Activated CD4-positive, alpha-beta T cell treated with anti-CD3 and anti-CD28 coated beads, Interleukin-2, amount 50 U/mL, for 1 hour (primary cell): ENCODE data around the gene GOT2.
"Not testable (repeated sequence)": the region's sequence is repeated elsewhere in the genome, so short reads cannot be mapped to it uniquely, and the experiment has no call there.

Experiments used
- DNase-seq: peaks from one replicate; pipeline ENCODE4 v3.0.0-alpha.2; 2020

GOT2 gene

DNA sequence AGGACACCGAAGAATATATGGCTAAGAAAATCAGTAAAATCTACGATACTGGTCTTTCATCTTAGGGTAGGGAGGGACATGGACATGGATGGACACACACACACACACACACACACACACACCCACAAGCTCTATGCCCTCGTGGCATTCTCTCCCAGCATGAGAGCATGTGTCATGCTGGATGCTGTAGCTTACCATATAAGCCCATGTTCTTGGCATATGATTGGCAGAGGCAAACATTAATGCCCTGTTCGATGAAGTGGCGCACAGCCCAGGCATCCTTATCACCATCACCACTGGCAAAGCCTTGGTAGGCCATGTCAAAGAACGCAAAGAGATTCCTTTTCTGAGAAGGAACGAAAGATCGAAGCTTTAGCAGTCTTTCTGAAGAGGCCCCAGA lies 17.6 kb downstream of the GOT2 start:
- DNase-seq, result no peak

DNA sequence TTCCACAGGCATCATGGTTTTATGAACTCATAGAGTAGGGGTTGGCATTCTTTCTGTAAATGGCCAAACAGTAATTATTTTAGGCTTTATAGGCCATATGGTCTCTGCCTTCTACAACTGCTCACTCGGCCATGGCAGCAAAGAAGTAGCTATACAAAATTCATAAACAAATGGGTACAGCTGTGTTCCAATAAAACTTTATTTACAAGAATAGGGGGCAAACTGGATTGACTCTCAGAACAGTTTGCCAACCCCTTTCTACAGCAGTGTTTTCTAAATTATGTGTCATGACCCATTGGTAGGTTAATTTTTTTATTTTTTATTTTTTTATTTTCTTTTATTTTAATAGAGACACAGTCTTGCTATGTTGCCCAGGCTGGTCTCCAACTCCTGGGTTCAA lies 20.4 kb downstream of the GOT2 start:
- DNase-seq, result no peak

DNA sequence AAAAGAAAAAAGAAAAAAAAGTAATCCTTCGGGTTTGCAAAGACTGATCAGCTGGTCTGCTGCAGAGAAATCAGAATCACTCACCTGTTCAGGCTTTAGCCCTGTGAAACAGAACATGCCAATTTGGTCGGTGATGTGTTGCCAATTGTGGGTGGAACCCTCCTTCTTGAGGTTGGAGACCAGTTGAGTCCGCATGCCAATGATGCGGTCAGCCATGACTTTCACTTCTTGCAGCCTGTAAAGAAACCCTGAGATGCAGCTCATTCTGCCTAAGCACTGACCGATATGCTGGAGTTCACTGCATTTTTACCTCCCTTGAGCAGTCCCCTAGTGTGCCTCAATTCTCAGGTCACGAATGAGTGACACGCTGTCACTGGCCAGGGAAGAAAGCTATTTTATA lies 24.8 kb downstream of the GOT2 start:
- DNase-seq, result no peak

DNA sequence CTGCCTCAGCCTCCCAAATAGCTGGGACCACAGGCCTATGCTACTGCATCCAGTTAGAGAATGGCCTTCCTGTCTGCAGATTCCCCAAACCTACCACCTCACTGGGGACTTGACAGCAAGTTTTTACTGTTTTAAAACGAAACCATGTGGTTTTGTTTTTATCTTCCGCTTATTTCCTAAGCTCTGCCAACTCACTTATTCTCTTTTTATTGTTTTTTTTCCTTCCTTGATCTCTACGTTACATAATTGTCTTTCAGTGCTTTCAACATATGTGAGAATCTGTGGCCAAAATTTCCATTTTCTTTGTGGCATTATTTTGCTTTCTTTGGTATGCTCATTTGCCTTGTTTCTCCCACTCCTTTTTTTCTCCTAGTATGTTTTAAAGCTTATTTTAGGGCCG lies 35.0 kb downstream of the GOT2 start:
- no peak for DNase-seq

DNA sequence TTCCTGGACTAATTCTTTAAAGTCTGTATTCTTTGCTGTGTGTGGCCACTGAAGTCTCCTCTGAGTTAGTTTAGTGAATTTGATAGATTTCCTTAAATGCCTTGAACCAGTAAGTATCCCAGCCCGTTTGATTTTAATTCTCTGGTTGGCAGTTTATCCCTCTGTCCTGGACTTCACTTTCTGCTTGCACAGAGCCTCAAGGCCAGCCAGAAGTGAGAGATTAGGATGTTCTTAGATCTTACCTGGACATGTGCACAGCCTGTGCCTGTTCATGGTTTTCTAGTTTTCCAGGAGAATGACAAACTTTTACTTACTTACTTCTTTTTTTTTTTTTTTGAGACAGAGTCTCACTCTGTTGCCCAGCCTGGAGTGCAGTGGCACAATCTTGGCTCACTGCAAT lies 38.7 kb downstream of the GOT2 start:
- DNase-seq, result no peak

DNA sequence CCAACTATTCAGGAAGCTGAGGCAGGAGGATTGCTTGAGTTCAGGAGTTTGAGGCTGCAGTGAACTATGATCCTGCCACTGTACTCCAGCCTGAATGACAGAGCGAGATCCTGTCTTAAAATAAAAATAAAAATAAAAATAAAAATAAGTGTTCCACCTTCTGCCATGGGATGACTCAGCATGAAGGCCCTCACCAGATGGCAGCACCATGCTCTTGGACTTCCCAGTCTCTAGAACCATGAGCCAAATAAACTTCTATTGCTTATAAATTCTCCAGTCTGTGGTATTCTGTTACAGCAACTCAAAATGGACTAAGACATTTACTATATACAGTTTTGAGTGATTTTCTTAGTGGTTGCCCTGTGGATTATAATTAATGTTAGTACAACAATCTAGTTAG lies 41.7 kb downstream of the GOT2 start:
- no peak for DNase-seq

DNA sequence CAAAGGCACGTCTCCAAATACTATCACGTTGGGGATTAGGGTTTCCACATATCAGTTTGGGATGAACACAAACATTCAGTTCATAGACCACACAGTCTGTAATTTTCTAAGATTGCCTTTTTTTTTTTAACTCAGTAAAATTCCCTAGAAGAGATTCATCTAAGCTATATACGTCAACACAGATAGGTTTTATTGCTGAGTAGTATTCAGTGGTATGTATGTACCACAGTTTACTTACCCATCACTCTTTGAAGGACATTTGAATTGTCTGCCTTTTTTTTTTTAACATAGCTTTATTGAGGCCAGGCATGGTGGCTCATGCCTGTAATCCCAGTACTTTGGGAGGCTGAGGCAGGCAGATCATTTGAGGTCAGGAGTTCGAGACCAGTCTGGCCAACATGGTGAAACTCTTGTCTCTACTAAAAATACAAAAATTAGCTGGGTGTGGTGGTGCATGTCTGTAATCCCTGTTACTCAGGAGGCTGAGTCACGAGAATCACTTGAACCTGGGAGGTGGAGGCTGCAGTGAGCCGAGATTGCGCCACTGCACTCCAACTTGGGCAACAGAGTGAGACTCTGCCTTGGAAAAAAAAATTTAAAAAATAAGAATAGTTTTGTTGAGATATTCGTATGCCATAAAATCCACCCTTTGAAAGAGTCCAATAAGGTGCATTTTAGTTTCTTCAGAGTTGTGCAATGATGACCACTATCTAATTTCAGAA lies 47.0 kb downstream of the GOT2 start:
- not testable (repeated sequence) for DNase-seq

DNA sequence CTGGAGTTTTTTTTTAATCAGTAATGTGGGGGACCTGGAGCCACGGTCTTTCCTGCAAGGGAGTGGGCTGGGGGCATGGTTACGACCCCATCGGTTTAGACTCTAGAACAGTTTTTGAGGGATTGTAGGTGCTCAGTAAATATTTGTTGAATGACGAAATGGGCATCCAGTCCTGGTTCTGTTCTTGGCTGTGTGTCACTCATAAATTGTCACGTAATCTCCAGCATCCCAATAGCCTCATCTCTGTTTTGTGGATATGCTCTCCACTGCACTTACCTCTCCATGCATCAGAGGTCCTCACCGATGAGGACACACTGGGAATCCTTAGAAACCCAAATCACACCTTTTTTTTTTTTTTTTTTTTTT lies 49.0 kb downstream of the GOT2 start:
- DNase-seq, result no peak

DNA sequence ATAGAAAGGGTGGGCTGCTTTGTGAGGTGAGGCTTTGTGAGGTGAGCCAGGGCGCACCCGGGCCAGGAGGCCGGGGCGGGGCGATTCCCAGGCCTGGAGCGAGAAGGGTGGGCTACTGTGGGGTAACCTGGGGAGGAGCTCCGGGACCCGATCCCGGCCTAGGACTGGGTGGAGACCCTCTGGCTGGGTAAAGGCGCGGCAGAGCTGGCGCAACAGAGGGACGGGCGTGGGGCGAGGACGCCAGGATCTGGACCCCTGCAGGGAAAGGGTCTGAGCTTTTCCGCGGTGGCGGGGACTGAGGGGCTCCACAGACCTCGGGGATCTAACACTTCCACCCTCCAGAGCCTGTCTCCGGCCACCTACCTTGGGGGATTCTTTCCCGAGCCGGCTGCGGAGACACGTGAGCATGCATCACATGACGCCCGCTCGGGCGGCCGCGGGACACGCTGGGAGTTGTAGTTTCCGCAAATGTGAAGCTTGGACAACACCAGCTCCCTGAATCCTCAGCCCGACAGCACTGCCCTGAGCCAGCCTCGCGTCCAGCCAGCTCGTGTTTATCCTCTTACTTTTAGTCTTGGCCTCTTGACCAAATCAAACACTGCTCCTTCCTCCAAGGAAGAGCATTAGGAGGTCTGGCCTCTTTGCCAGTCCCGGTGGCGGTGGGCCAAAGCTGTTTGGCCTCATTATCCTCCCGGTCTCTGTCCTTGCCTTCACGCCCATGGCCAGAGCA lies 49.6 kb downstream of the GOT2 start, which contains the start of gene SLC38A7:
Gene SLC38A7, minus strand, starts transcription at position 417 of the 730 bp plus-strand sequence. CDS start 4,644 bp downstream, outside the sequence.
- DNase-seq, result peak; percentile 70

DNA sequence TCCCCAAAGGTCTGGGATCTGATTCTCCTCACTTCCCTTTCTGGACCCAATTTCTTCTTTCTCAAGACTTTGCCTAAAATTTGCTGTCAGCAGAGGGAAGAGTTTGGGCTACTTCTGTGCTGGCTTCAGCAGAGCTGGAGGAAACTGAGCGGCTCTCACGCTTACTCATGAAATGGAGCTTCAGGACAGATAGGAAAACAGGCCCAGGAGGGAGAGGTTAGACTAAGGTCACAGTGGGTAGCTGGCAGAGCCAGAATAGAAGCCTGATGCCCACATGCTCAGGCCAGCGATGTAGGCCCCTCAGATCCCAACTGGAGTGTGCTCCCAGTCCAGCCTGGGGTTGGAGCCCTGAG lies 50.1 kb downstream of the GOT2 start:
- no peak for DNase-seq

DNA sequence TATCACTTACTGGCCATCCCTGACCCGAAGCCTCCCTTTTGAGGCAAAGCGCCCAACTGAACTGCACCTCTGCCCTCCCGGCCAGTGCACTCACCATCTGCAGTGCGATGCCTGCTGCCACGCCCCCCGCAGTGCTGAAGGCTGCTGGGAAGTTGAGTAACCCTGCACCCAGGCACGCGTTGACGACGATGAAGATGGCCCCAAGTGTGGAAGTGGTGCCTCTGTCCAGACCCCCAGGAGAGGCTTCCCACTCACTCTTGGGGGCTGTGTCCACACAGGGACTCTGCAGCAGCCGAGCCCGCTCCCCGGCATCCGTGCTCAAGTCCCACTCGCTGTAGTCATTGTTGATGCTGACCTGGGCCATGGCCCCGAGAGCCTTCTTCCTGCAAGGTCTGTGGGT lies 54.4 kb downstream of the GOT2 start:
- DNase-seq, result no peak

DNA sequence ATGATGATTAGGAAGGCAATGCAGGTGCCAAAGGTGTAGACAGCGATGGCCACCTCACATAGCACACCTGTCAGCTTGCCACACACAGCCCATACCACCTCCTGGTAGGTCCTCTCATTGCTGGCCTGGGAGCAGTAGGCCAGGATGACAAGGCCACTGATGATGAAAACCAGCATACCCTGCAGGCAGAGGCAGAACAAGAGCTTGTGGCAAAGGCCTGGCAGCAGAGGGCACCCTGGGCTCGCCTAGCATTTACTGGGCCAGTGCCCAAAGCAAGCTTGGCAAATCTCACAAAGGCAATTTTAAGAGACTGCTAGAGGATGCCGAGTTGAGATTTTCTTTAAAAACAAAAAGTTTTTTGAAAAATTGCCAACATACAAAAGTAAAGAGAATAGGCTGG lies 55.4 kb downstream of the GOT2 start:
- no peak for DNase-seq

DNA sequence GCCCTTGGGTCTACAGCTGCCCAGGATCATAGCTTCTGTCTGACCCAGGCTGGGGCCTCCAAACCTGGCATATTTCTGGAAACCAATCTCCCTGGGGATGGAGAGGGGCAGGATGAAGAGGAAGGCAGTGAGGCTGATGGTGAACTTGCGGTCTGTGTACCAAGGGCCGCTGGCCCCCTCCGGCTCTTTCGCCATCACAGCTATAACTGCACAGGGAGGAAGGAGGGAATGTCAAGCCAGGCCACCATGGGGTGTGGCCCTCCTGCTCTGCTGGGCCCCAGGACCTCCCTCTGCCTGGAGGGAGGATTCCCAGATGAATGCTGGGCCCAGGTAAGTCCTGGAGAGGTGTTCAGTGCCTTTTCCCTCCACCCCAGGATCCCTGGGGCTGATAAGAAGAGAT lies 55.8 kb downstream of the GOT2 start:
- DNase-seq, result no peak

DNA sequence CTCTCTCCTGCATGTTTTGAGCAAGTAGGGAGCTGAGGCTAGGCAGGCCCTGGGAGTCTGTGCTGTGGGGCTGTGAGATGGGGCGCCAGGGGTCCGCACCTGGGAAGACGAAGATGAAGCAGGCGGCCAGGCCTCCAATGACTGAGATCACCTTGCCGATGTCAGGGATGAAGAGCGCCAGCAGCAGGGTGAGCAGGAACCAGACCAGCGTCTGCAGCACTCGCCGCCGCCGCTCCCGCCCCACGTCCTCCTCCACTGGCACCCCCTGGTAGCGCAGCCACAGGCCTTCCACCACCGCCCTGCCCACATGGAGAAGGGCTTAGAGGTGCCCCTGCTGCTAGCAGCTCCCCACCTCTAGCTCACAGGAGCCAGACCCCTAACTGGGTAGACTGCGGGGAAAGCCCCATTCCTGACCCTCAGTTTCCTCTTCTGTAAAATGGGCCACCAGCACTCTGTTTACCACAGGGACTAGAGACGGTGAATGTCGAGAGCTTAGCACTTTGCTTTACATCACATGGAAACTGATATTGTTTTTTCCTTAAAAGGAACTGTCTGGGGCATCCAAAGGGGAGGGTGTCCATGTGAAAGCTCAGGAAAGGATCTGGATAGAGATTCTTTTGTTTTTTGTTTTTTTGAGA lies 63.1 kb downstream of the GOT2 start:
- no peak for DNase-seq

DNA sequence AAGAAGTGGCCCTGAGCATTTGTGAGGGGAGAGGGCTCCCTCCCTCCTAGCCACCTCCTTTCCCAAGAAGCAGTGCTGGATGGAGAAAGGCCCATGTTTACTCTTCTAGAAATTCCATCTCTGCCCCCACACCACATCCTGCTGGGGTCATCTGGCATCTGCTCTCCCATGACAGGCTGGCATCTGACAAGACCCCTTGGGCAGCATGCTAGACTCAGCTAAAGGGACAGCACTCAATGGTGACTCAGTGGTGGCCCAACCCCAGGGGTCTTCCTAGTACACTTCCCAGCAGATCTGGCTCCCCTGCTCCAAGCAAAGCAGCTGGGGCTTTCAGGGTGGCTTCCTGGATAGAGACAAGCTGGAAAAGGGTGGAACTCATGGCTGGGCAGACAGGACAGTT lies 63.9 kb downstream of the GOT2 start:
- no peak for DNase-seq

DNA sequence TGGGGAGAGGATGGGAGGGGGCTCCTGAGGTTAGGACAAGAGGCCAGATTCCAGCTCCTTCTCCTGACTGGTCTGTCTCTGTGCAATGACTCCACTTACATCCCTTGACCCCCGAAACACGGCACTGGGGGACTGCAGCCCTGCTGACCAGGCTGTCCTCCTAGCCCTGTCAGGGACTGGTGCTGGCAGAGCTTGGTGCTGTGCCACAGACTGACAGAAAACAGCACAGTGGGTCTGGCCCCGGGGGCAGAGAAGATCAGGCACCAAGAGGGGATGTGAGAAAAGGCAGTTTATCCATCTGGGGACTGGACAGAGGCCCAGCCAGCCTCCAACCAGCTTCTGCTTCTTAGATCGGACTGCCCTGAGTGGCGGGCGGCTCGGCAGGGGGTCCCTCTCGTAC lies 68.9 kb downstream of the GOT2 start:
- DNase-seq, result no peak

DNA sequence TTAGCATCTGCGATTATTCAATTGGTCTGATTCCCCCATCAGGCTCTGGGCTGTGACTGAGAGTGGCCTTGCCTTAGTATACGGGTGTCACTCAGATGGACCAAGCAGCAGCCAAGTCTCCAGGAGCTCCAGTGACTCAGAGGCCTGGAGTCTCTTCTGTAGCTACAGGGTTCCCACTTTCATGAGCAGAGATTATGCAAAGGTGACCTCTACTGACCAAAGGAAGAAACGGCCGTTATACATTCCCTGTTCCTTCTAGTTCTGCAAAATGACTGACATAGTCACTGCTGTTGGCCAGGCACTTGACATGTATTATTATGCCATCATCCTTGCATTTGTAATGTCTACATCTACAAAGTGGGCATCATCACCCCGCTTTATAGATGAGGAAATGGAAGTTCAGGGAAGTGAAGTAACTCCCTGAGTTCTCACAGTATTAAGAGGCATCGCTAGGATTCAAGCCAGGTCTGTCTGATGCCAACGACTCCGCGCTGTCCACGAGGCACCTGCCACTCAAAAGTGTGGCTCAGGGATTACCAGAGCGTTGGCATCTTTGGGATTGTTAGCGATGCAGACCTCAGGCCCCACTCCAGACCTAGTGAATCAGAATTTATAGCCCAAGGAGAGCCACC lies 72.8 kb downstream of the GOT2 start:
- no peak for DNase-seq

DNA sequence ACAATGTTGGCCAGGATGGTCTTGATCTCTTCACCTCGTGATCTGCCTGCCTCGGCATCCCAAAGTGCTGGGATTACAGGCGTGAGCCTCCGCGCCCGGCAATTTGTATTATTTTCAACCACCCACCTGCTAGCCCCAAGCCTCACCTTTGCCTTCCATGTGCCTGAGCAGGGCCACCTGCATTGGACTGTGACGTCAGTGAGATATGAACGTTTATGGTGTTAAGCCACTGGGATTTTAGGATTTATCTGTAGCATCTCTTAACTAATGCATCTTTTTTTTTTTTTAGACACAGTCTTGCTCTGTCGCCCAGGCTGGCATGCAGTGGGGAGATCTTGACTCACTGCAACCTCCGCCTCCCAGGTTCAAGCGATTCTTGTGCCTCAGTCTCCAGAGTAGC lies 74.2 kb downstream of the GOT2 start:
- DNase-seq, result not testable (repeated sequence)

DNA sequence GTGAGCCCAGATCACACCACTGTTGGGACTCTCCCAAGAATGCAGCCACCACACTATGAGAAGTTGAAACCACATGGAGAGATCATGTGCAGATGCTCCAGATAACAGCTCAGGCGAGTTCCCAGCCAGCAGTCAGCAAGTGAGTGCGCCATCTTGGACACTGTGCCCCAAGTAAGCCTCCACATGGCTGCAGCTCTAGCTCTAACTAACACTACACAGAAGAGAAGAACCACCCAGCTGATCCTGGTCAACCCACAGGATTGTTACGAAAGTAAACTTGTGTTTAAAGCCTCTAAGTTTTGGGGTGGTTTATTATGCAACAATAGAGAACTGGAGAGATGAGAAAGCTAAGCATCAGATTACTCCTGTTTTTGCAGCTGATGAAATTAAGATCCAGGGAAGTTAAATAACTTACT lies 75.3 kb downstream of the GOT2 start:
- no peak for DNase-seq
